Measurements from ENCODE around the gene MFF. TPM values are rescaled to one million over a fixed set of nuclear protein-coding genes. Genes with fewer than 3 reads are reported as not detected.

The MFF gene
- total RNA-seq: 10 to 100 TPM; 57.7 to 60.8 (median 59.8) TPM
- total RNA-seq (2013): 108 TPM

- H3K27ac ChIP-seq (ENCODE audit: low read length): peak within 1 kb of the TSS; percentile 67
- no peaks in the 10 kb centered on the region for H3K36me3 ChIP-seq (ENCODE audit: control insufficient read depth, insufficient read depth, low read length)
- H3K36me3 Mint-ChIP-seq: no peaks in the 10 kb centered on the region
- H3K4me1 ChIP-seq (ENCODE audit: control insufficient read depth, insufficient read depth, low read length): peaks cover 29% of the 10 kb centered on the region
- intact Hi-C loops (cut with micrococcal nuclease): loop anchor here (1.0 to 10.0 kb wide), 3 partner anchors 150 to 534 kb away; partner anchors contain the start of gene AGFG1
- H3K4me3 Mint-ChIP-seq: peak within 1 kb of the TSS; percentile 91
- peaks cover 48 to 55% of the 10 kb centered on the region in 2 donors for H3K4me1 Mint-ChIP-seq
- H3K9me3 Mint-ChIP-seq: no peaks in the 10 kb centered on the region
- peak; percentile 93 to 98 for DNase-seq
- no peaks in the 10 kb centered on the region for H3K27me3 ChIP-seq (ENCODE audit: control insufficient read depth, insufficient read depth, low read length)
- no peaks in the 10 kb centered on the region for H3K9me3 ChIP-seq (ENCODE audit: control insufficient read depth, insufficient read depth, low read length)
- no peaks in the 10 kb centered on the region for H3K27me3 Mint-ChIP-seq (ENCODE audit: low read depth in 2 of 2)
- under 1% methylated on average over 67 of the region's 67 CpGs for WGBS (ENCODE audit: insufficient coverage)
- peak within 1 kb of the TSS; percentile 78 for H3K4me3 ChIP-seq (ENCODE audit: low read length)
- peak; percentile 95 to 99 (median 97) for ATAC-seq
- TF ChIP-seq CTCF (IDR thresholded peaks at IDR 0.05): peak; percentile 23
- peak within 1 kb of the TSS; percentile 82 to 85 for H3K27ac Mint-ChIP-seq
Measured at GRCh38 chr2:227324995-227325838, at the start of gene MFF. MFF (plus strand) TSS chr2:227325251; CDS start chr2:227330666, 5,415 bp downstream.

GRCh38 chr2:227280895-227281294, 44.2 kb upstream of the MFF start:
- H3K4me1 ChIP-seq (ENCODE audit: control insufficient read depth, insufficient read depth, low read length): no peaks in the 10 kb centered on the region
- no peaks in the 10 kb centered on the region for H3K4me1 Mint-ChIP-seq
- H3K27me3 ChIP-seq (ENCODE audit: control insufficient read depth, insufficient read depth, low read length): no peaks in the 10 kb centered on the region
- no peaks in the 10 kb centered on the region for H3K36me3 ChIP-seq (ENCODE audit: control insufficient read depth, insufficient read depth, low read length)
- intact Hi-C loops (cut with micrococcal nuclease): no loop called here
- DNase-seq (no peak), ATAC-seq (no peak)
- H3K27ac ChIP-seq (ENCODE audit: low read length): no peak overlapping the region
- no peak overlapping the region for H3K4me3 ChIP-seq (ENCODE audit: low read length)
- H3K27me3 Mint-ChIP-seq (ENCODE audit: low read depth in 2 of 2): peaks cover 0 to 4% of the 10 kb centered on the region in 2 donors
- H3K4me3 Mint-ChIP-seq: no peak overlapping the region
- no peaks in the 10 kb centered on the region for H3K36me3 Mint-ChIP-seq
- no peaks in the 10 kb centered on the region for H3K9me3 ChIP-seq (ENCODE audit: control insufficient read depth, insufficient read depth, low read length)
- H3K9me3 Mint-ChIP-seq: peaks cover 0 to 4% of the 10 kb centered on the region in 2 donors
- TF ChIP-seq CTCF (IDR thresholded peaks at IDR 0.05): no peak
- H3K27ac Mint-ChIP-seq: no peak overlapping the region

GRCh38 chr2:227285741-227286236, 39.3 kb upstream of the MFF start:
- H3K4me1 ChIP-seq (ENCODE audit: control insufficient read depth, insufficient read depth, low read length): no peaks in the 10 kb centered on the region
- H3K27ac ChIP-seq (ENCODE audit: low read length): no peak overlapping the region
- H3K4me3 ChIP-seq (ENCODE audit: low read length): no peak overlapping the region
- Mint-ChIP-seq H3K36me3 (no peaks in the 10 kb centered on the region), H3K4me1 (no peaks in the 10 kb centered on the region), H3K9me3 (peaks cover 0 to 4% of the 10 kb centered on the region in 2 donors), H3K27ac (no peak overlapping the region), H3K4me3 (no peak overlapping the region), H3K27me3 (ENCODE audit: low read depth in 2 of 2) (peaks cover 0 to 4% of the 10 kb centered on the region in 2 donors)
- H3K9me3 ChIP-seq (ENCODE audit: control insufficient read depth, insufficient read depth, low read length): no peaks in the 10 kb centered on the region
- ATAC-seq (no peak), DNase-seq (no peak)
- H3K36me3 ChIP-seq (ENCODE audit: control insufficient read depth, insufficient read depth, low read length): no peaks in the 10 kb centered on the region
- no peak for TF ChIP-seq CTCF (IDR thresholded peaks at IDR 0.05)
- intact Hi-C loops (cut with micrococcal nuclease): no loop called here
- H3K27me3 ChIP-seq (ENCODE audit: control insufficient read depth, insufficient read depth, low read length): no peaks in the 10 kb centered on the region
- 87% methylated on average over 5 of the region's 6 CpGs for WGBS (ENCODE audit: insufficient coverage)
